ENCODE data around the gene CLIC4.

DNA sequence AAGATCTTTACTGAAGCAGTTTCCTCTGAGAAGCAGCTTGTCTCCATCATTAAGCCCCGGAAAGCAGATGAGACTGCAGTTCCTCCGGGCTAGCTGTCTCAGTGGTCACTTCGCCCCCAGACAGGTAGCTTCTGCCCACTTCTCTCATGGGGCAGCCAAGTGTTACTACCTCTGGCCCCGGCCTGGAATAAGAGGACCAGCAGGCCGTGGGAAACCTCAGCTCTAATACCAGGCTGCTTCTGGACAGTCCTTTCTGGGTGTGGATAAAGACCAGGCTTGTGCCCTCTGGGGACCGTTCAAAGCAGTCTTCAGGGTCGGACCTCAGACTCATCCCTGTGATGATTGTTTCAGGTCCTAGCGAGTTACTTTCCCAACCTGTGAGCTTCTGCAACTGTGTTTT is 130.0 kb downstream of the CLIC4 start:
- TF ChIP-seq ZNF274 (IDR thresholded peaks at IDR 0.05; ENCODE audit: low read depth, low read length) (no peak), YY1 (IDR thresholded peaks at IDR 0.05; ENCODE audit: insufficient read depth, insufficient read length) (no peak), SUZ12 (IDR thresholded peaks at IDR 0.05; ENCODE audit: extremely low read depth, insufficient read depth, insufficient read length) (no peak)

All from NT2/D1 (cell line).